GM19438 (cell line): Measurements from ENCODE around the gene ZDHHC11.
"Not testable (repeated sequence)": the region's sequence is repeated elsewhere in the genome, so short reads cannot be mapped to it uniquely, and the experiment has no call there.

Experiments used
- ATAC-seq: cut with Tn5 transposase; IDR thresholded peaks from one replicate; pipeline ENCODE4 v1.9.1; 2021; ENCODE audit warnings: low read depth; ENCODE audit not compliant: unreplicated experiment

ZDHHC11 gene

DNA sequence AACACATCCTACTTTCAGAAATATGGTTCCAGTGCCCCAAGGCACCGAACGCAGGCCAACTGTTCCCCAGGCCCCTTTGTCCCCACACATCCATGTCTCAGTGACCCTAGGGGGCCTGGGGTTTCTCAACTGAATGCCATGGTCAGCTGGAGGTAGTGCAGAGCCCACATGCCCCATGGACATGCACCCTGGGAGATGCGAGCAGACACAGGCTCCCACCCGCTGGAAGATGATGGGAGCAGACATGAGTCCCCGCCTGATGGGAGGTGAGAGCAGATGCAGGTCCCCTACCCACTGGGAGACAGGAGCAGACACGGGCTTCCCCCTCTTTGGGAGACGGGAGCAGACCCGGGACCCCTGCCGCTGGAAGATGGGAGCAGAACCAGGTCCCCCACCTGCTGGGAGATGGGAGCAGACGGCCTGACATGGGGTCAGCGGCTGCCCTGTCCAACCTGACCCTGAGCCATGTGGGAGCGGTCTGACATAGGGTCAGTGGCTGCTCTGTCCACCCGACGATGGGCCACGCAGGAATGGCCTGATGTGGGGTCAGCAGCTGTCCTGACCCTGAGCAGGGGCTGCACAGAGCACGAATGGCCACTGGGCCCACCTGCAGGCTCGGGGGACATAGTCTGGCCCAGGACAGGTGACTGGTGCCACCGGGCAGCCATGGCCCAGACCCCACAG lies 84.7 kb downstream of the ZDHHC11 start:
- no peak for ATAC-seq

DNA sequence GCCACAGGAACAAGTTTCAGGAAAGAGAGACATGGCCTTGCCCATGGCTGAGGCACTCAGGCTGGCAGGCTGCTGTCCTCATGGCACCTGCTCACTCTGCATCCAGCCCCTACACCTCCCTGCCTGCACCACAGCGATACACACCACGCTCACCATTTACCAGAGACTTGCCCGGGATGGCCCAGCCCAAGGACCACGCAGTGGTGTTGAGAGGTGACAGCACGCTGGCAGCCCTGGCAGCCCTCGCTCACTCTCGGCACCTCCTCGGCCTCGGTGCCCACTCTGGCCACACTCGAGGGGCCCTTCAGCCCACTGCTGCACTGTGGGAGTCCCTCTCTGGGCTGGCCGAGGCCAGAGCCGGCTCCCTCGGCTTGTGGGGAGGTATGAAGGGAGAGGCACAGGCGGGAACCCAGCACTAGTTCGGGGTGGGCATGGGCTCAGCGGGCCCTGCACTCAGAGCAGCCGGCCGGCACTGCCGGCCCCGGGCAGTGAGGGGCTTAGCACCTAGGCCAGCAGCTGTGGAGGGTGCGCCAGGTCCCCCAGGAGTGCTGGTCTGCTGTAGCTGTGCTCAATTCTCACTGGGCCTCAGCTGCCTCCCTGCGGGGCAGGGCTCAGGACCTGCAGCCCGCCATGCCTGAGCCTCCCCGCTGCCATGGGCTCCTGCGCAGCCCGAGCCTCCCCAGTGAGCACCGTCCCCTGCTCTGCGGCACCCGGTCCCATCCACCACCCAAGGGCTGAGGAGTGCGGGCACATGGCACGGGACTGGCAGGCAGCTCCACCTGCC lies 86.6 kb downstream of the ZDHHC11 start:
- ATAC-seq, result no peak

DNA sequence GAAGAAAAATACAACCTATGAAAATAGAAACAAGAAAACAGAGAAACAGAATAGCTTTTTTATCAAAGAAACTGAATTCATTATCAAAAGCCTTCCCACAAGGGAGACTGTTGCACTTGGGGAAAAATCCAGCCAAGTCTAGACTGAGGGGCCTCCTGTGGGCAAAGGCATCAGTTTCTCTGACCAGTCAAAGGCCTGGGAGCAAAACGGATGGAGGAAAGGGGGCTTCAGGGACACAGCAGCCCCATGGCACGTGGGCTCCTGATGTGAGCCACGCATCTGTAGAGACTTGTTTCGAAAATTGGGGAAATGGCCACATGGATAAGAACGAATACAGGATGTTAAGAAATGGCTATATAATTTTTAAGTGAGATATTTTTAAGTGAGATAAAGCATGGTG lies 87.4 kb downstream of the ZDHHC11 start:
- no peak for ATAC-seq

DNA sequence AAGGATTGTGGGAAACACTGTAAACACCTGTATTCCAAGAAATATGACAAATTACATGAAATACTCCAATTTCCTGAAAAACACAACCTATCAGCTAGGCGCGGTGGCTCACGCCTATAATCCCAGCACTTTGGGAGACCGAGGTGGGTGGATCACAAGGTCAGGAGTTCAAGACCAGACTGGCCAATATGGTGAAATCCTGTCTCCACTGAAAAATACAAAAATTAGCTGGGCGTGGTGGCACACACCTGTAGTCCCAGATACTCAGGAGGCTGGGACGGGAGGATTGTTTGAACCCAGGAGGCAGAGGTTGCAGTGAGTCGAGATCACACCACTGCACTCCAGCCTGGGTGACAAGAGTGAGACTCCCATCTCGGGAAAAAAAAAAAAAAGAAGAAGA lies 87.8 kb downstream of the ZDHHC11 start:
- not testable (repeated sequence) for ATAC-seq

DNA sequence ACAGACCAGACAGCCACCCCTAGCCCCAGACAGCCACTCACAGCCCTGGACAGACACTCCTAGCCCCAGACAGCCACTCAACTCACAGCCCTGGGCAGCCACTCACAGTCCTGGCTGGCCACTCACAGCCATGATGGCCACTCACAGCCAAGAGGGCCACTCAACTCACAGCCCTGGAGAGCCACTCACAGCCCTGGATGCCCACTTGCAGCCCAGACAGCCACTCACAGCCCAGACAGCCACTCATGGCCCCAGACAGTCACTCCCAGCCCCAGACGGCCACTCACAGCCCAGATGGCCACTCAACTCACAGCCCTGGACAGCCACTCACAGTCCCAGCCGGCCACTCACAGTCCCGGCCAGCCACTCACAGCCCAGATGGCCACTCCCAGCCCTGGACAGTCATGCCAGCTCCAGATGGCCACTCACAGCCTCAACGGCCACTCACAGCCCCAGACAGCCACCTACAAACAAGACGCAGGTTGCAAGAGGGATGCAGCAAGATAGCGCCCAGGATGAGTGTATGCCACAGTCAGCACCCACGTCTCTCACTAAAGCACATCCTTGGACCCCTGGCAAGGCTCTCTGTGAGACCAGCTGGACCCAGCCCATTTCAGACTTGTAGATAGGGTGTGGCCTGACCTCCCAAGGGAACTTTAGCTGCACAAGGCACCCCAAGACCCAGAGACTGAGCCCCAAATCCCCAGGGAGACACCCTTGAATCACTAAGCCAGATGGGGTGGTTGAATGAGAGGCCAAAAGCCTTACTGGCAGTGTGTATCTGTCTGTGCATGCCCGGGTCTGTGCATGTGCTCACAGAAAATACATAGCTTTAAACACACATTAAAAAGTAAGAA lies 88.7 kb downstream of the ZDHHC11 start:
- ATAC-seq, result no peak

DNA sequence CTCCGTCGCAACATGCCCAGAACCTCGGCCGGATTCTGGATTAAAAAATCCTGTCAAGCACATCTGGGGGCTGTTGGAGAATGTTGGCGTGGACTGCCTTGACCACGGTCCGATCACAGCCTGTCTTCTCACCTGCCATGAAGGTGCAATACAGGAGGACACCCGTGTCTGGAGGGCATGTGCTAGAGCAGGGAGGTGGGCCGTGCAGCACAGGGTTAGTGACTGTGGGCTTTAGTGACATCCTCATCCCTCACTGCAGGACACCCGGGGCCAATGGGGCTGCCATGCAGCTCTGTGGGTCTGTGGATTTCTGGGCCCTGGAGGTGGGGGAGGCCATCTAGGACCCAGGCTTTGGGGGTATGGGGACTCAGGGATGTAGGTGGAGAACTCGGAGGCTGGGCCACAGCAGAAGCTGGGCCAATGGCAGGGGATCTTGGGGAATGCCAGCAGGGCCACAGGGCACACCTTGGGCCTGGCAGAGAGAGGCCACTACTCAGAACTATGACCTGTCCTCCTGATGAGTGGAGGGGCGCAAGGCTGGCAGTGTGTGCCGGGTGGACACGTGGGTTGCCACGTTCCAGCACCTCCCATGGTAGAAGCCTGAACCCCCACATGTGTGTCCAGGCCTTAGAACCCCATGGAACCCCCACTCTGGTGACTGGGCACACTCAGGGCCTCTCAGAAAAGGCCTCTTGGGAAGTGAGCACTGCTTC lies 89.6 kb downstream of the ZDHHC11 start:
- no peak for ATAC-seq

DNA sequence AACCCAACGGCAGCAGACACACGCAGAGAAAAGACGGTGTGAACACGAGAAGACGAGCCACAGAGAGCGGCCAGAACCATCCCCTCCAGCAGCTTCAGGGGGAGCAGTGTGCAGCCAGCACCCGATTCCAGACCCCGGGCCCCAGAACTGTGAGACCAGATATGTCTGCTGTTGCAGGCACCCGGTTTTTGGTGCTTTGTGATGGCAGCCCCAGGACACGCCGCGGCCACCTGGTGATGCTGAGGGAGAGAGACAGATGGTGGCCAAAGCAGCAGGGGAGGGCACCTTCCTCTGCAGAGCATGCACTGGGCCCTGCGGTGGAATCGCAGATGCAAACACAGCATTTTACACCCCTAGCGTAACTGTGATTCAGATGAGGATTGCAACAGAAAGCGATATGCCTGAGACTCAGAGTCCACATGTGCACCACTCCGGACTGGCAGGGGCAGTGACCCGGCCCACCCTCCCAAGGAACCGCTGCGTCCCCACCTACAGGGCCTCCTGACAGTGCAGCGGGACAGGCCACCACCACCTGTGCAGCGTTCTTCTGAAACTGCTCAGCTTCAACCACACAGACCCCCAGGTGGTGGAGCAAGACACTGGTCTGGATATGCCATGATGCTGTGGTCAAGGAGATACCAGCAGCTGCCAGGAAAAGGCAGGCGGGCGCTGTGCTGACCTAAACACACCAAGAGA lies 90.3 kb downstream of the ZDHHC11 start:
- ATAC-seq, result no peak

DNA sequence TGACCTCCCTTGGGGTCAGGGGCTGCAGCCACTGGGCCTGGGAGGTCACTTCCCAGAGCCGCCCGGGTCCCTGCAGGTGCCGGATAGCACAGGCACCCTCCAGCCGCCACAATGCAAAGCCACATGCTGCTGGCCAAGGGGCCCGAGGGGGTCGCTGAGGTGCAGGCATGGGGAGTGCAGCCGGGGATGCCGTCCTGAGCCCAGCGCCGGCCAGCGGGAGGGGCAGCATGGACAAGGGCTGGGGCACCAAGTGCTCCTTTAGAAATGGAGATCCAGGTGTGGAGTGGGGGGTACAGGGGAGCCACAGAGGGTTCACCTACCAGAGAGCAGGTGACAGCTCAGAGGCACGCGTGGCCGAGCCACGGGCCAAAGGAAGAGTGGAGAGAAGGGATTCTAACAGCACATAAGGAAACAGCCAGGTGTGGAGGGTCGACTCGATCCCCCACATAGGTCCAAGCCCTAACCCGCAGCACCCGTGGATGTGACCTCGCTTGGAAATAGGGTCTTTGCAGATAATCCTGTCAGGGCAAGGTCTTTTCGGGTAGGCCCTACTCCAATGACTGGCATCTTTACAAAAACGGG lies 90.9 kb downstream of the ZDHHC11 start:
- no peak for ATAC-seq

DNA sequence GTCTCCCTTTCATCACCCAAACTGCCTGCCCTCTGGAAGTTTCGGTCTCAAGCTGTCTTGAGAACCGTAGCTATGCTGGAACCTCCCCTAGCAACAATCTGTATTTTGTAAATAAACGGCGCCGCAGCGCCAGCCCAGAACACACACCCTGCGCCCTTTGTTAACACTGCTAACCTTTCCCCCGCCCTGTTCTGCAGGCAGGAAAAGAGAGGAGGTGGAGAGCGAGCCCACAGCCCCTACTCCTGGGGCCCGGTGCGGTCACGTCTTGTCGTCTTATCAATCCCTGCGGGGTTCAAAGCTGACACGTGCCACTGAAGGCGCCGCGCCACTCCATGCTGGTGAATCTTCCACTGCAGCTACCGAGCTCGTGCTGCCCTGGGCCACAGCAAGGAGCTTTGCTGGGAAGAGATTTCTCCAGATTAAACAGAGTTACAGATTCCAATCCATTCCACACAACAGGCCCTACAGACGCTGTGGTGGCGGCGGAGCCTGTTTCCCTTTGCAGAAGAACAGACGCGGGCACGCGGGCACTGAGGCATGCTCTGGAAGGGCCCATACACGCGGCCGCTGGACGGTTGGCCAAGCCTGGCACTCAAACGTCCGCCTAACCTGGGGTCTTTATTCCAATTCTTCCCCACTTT lies 91.6 kb downstream of the ZDHHC11 start:
- ATAC-seq, result no peak

DNA sequence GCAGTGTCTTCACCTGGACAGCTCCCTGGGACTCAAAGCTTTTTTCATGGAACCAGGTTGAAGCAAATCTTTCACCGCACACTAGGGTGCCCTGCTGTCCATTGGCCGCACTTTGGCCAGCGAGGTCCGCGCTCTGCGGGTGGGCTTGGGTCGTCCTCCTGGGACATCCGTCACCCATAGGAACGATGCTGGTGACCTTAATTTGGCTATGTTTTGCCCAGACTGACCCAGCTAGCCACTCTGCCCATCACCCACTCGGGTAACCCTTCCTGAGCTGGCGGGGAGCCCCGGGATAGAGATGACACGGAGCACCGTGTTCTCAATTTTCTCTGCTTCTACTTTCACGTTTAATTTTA lies 92.1 kb downstream of the ZDHHC11 start:
- no peak for ATAC-seq

DNA sequence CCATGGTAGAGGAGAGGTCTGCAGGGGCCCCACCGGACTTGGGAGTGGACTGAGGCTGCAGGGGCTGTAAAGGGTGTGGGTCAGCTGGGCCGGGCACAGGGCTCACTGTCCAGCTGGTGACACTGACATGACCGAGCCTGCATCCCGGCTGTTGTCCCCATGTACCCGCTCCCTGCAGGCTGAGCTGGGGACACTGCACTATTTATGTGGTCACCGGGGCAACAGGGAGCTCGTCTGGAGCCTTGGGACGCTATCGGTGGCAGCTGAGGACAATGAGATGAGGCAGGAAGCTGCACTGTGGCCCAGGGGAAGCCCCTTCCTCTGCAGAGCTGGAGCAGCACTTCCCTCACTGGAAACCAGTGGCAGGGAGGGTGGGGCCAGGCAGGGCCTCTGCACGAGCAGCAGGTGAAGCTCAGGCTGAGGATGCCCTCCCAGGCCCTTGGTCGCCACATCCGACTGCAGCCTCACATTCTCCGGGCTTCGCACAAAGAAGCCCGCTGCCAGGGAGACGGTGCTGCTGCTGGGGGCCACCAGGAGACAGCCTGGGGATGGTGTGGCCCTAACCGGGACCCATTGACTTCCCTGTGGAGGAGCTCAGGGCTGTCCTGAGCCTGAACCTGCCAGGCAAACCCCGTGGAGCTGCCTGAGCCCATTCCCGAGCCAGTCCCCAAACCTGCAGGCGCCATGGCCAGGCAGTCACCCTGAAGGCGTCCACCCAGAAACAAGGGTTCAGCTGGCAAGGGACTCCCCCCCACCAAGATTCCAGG lies 92.7 kb downstream of the ZDHHC11 start:
- no peak for ATAC-seq

DNA sequence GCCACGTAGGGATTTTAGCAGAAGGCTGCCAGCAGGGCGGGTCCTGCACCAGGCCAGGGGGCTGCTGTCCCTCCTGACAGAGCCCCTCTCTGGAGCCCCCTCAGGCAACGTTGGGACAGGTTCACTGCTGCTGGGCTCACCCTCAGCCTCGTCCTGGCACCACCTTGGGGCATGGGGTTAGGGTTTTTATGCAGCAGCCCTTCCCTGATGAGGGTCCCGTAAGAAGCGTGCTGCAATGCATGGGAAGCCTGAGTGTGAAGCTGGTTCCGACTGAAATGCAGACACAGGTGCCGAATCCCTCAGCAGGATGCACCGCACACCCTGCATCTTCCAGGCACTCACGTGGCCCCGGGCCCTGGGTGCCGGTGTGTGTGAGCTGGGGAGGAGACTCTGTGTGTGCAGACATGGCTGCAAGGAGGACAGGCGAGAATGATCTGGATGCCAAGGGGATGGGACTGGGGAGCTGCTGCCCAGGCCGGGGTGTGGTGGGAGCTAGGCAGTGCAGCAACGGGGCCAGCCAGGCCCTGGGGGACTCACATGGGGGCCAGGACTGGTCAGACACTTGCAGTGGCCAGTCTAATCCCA lies 93.3 kb downstream of the ZDHHC11 start:
- ATAC-seq, result no peak

DNA sequence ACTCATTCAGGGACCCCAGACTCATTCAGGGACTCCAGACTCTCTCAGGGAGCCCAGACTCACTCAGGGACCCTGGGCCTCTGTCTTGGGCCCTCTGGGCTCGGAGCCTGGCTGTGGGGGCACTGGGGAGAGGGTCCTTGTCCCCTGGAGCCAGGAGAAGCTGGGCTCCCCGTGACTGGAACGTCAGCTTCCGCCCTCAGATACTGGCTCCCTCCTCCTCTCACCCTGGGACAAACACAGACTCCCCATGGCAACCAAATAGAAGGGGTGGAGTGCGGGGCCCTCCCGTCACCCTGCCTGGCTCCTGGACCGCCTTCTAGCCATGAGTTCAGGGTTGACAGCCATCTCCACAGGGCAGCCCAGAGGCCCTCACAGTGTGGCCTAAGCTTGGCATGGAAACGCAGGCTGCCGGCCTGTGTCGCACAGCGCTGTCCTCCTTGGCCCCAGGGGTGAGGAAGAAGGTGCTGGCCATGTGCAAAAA lies 93.9 kb downstream of the ZDHHC11 start:
- no peak for ATAC-seq

DNA sequence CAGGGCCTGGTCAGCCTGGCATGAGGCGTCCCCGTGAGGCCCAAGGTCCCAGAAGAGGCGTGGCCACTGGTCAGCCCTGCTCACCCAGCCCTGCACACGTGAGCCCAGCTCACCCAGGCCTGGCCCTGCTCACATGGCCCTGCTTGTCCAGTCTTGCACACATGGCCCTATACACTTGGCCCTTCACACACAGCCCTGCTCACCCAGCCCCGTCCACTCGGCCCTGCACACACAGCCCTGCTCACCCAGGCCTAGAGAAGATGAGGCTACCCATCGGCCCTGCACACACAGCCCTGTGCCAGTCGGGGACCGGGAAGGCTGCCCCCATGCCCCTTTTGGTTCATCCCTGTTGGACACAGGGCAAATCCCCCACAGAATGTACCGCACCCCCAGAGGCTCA lies 94.6 kb downstream of the ZDHHC11 start:
- no peak for ATAC-seq

DNA sequence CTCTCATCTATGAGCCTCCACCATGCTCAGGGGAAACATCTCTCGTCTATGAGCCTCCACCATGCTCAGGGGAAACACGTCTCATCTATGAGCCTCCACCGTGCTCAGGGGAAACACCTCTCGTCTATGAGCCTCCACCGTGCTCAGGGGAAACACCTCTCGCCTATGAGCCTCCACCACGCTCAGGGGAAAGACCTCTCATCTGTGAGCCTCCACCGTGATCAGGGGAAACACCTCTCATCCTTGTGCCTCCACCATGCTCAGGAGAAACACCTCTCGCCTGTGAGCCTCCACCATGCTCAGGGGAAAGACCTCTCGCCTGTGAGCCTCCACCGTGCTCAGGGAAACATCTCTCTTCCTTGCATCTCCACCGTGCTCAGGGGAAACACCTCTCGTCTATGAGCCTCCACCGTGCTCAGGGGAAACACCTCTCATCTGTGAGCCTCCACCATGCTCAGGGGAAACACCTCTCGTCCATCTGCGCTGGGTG lies 96.6 kb downstream of the ZDHHC11 start:
- ATAC-seq, result not testable (repeated sequence)

DNA sequence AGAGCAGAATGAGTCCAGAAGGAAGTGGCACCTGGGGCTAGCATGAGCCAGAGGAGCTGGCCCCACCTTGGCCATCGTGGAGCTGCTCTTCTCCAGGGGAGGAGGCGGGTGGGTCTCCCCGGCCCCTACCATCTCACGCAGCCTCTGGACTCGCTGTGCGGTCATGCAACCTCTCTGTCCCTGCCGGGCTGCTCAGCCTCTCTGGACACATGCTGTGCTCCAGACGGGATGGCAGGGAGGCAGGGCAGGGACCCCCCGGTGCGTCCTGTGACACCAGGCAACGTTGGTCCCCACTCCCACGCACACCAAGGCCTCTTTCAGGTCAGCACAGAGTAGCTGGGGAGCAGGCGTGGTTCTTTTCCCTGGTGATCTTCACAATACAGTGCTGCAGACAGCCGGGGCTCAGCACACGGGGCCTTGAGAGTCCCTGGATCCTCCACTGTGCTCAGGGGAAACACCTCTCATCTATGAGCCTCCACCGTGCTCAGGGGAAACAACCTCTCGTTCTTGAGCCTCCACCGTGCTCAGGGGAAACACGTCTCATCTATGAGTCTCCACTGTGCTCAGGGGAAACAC lies 97.1 kb downstream of the ZDHHC11 start:
- ATAC-seq, result not testable (repeated sequence)

DNA sequence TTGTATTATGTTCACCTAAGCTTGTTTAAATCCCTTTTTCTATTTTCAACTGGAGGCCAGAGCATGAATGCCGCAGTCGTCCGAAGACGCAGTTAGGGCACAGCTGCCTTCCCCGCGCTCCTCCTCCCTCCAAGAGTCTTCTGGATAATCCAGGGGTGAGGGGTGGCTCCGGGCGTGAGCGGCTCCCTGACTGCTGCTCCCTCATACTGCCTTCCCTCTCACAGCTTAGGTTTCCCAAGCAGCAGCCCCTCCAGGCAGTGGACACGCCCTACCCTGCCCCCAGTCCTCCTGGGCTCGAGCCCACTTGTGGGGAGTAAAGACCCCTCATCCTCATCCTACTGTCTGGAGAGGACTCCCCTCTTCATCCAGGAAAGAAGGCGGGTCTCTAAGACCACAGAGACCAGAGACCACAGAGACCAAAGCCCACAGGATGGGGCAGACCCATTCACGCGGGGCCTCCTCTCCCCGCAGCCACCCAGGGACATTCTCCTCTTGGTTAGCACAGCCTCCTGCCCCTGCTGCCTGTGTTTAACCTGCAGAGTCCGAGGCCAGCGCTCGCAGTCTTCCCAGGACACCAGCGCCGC lies 98.2 kb downstream of the ZDHHC11 start:
- not testable (repeated sequence) for ATAC-seq
